Gastrocnemius medialis (tissue), 4 donors: ENCODE data around the gene ANKRD34A. TPM values are rescaled to one million over a fixed set of nuclear protein-coding genes. Genes with fewer than 3 reads are reported as not detected.

Experiments
- ATAC-seq, 2 donors: fragments of 150-250 bp; one replicate each; pipeline ENCODE4 v1.9.1; 2016
- DNase-seq, 2 donors: peaks; one replicate each; pipeline ENCODE4 v3.0.0-alpha.2; 2019
- H3K27ac ChIP-seq, 4 donors: fragments of 200-600 bp; sonication (generic); 1 replicate in 1 of 4; 2 replicates in 3 of 4; pipeline ENCODE4 v1.5.1; 2016 to 2018; ENCODE audit warnings: mild to moderate bottlenecking in 2 of 4, moderate library complexity in 1 of 4
- H3K27me3 ChIP-seq, 3 donors: fragments of 200-600 bp; sonication (generic) in 2 of 3; 1 replicate in 1 of 3; 2 replicates in 2 of 3; pipeline versions ENCODE4 v1.5.1 to v1.6.0; 2016 to 2019; ENCODE audit warnings: mild to moderate bottlenecking in 1 of 3, moderate library complexity in 1 of 3
- H3K36me3 ChIP-seq, 2 donors: fragments of 200-600 bp; sonication (generic) in 1 of 2; one replicate each; pipeline ENCODE4 v1.5.1; 2017 to 2018
- H3K4me1 ChIP-seq, 2 donors: fragments of 200-600 bp; sonication (generic) in 1 of 2; one replicate each; pipeline ENCODE4 v1.5.1; 2016 to 2017; ENCODE audit warnings: mild to moderate bottlenecking in 2 of 2
- H3K4me3 ChIP-seq, 4 donors: fragments of 200-600 bp; sonication (generic) in 3 of 4; 1 replicate in 1 of 4; 2 replicates in 3 of 4; pipeline ENCODE4 v1.5.1; 2016 to 2019; ENCODE audit warnings: mild to moderate bottlenecking in 2 of 4
- H3K9me3 ChIP-seq, 3 donors: fragments of 200-600 bp; sonication (generic) in 2 of 3; 1 replicate in 1 of 3; 2 replicates in 2 of 3; pipeline ENCODE4 v1.5.1; 2016 to 2019
- POLR2A ChIP-seq, 2 donors: fragments of 450-650 bp; IDR thresholded peaks; one replicate each; pipeline ENCODE4 v1.6.1; 2017; ENCODE audit warnings: antibody characterized with exemption in 2 of 2, mild to moderate bottlenecking in 2 of 2, moderate library complexity in 2 of 2
- in situ Hi-C, 4 donors: fragments of 200-750 bp; cut with MboI; loops; one replicate each; pipeline versions ENCODE4 v1.15.0 to v1.8.0; 2017; ENCODE audit warnings: low sequenced_read_pairs in 4 of 4
- intact Hi-C: fragments of 100-400 bp; cut with DNase I; formaldehyde crosslinking; loops from one replicate; pipeline ENCODE4 v1.15.1; 2023; ENCODE audit warnings: low total_unique reads
- total RNA-seq, 4 donors: library from RNA; depleted of rRNA; stranded (reverse); fragments of >200 nt; gene quantifications; one replicate each; pipeline versions ENCODE4 v1.1.0 to v1.2.3, GENCODE V29; 2016
- TF ChIP-seq, protein P1 (sequence below), 5 experiments: fragments of 450-650 bp in 3 of 5; fragments of 200-600 bp in 2 of 5; sonication (generic) in 2 of 5; IDR thresholded peaks in 4 of 5; conservative IDR thresholded peaks in 1 of 5; 1 replicate in 4 of 5; 2 replicates in 1 of 5; pipeline ENCODE4 v1.5.1; 2016 to 2019; ENCODE audit warnings: antibody characterized with exemption in 5 of 5, mild to moderate bottlenecking in 3 of 5, moderate library complexity in 3 of 5

Gene ANKRD34A
- total RNA-seq, 4 donors from 2014 or later, result 3.3 to 19.0 (median 6.7) TPM

DNA sequence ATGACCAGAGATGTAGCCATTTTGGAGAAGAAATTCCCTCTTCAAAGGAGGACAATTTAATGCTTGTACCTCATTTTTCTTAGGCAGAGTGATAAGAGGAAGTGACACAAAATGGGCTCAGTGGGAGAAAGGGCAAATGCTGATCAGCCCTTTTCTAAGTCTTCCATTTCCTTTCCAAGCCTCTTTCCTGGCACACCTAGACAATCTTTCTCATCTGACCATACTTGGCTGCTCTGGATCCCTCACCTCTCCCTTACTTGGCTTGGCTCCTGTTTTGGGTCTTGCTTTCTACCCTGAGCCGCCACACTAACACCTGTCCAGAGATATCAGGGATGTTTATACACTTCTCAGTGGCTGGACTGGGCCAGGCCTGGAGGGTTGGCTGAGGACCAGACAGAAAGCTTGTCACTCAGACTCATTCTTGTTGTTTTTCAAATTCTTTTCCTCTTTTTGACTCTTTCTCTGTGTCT is 18.9 kb upstream of the ANKRD34A start:
- Histone ChIP-seq H3K4me3 (peak overlapping the region in 3 of 4 donors; percentile 11 to 53 (median 45)), H3K9me3 (no peaks in the 10 kb centered on the region), H3K27ac (peak overlapping the region; percentile 95 to 99 (median 98)), H3K36me3 (no peaks in the 10 kb centered on the region), H3K27me3 (no peaks in the 10 kb centered on the region), H3K4me1 (peaks cover 87 to 90% of the 10 kb centered on the region in 2 donors)
- TF ChIP-seq, protein P1, sequence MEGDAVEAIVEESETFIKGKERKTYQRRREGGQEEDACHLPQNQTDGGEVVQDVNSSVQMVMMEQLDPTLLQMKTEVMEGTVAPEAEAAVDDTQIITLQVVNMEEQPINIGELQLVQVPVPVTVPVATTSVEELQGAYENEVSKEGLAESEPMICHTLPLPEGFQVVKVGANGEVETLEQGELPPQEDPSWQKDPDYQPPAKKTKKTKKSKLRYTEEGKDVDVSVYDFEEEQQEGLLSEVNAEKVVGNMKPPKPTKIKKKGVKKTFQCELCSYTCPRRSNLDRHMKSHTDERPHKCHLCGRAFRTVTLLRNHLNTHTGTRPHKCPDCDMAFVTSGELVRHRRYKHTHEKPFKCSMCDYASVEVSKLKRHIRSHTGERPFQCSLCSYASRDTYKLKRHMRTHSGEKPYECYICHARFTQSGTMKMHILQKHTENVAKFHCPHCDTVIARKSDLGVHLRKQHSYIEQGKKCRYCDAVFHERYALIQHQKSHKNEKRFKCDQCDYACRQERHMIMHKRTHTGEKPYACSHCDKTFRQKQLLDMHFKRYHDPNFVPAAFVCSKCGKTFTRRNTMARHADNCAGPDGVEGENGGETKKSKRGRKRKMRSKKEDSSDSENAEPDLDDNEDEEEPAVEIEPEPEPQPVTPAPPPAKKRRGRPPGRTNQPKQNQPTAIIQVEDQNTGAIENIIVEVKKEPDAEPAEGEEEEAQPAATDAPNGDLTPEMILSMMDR (IDR thresholded peaks at IDR 0.05 in 4 of 5, conservative IDR thresholded peaks at IDR 0.05 in 1 of 5), result no peak
- TF ChIP-seq POLR2A (IDR thresholded peaks at IDR 0.05), result peak; percentile 4 to 32
- intact Hi-C loops (no loop called here), in situ Hi-C loops (no loop called here)
- peak; percentile 92 to 95 for DNase-seq
- ATAC-seq, result peak; percentile 36 to 38

DNA sequence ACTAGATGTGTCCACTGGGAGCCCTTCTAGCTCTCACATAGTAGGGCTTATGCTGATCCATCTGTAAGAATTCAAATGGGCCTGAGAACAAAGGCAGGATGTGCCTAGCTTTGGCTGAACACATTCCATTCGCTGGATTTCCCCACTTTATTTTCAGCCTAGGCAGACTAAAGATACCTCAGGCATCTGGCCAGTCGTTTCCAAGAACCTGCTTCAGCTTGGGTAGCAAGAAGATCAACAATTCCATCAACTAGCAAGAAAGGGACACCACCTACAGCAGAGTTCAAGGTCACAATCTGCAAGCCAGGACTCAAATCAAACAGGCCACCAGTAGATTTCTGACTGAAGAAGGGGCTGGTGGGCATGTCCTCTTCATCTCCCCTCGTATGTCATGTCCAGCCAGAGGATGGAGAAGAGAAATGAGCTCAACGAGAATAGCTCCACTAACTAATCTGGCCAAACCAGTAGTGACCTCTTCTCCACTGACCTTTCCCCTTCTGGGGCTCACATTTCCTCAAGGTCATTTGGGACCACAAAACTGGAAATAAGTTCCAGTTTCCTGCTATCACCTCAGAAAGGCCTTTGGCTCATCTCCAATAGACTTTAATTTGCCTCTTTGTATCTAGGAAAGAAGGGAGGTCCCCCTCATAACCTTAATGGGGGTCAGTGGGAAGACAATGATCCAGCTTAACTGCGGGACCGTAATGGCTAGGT is 17.8 kb upstream of the ANKRD34A start:
- Histone ChIP-seq H3K27ac (peak overlapping the region; percentile 95 to 99 (median 98)), H3K36me3 (no peaks in the 10 kb centered on the region), H3K4me1 (peaks cover 89% of the 10 kb centered on the region in 2 donors), H3K4me3 (peak overlapping the region in 3 of 4 donors; percentile 1 to 22 (median 5)), H3K27me3 (no peaks in the 10 kb centered on the region), H3K9me3 (no peaks in the 10 kb centered on the region)
- TF ChIP-seq POLR2A (IDR thresholded peaks at IDR 0.05), result no peak
- TF ChIP-seq, protein P1 (IDR thresholded peaks at IDR 0.05 in 4 of 5, conservative IDR thresholded peaks at IDR 0.05 in 1 of 5), result no peak
- intact Hi-C loops, result no loop called here
- ATAC-seq, result no peak
- in situ Hi-C loops, result no loop called here
- peak in 1 of 2 donors; percentile 67 for DNase-seq

DNA sequence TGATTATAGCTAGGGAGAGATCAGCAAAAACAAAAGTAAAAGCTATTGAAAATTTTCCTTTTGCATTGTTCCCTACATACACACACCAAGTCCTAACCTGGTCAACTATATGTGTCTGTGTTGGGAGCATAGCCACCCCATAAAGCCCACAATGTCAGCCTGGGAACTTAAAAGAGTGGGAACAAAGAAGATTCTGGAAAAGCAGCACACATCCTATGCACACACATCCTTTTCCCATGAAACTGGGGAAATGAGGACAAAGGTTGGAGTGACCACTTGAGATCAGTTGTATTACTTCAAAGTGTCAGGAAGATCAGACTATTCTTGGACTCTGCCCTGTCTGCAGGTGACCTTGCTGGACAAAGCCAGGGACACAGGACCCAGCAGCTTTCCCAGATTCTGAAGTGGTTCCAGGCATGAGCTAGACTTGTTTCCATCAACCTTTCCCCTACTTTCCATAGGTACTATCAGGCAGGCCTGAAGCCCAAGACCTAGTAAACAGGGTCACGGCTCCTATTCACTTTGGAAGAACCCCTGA is 16.2 kb upstream of the ANKRD34A start:
- in situ Hi-C loops, result no loop called here
- intact Hi-C loops, result no loop called here
- H3K36me3 ChIP-seq, result no peaks in the 10 kb centered on the region
- H3K4me3 ChIP-seq, result peak overlapping the region; percentile 19 to 46 (median 37)
- DNase-seq (peak; percentile 86 to 87), ATAC-seq (peak; percentile 34 to 37)
- H3K4me1 ChIP-seq, result peaks cover 76% of the 10 kb centered on the region in 2 donors
- no peak for TF ChIP-seq POLR2A (IDR thresholded peaks at IDR 0.05)
- TF ChIP-seq, protein P1 (IDR thresholded peaks at IDR 0.05 in 4 of 5, conservative IDR thresholded peaks at IDR 0.05 in 1 of 5), result no peak
- H3K27me3 ChIP-seq, result no peaks in the 10 kb centered on the region
- H3K27ac ChIP-seq, result peak overlapping the region; percentile 95 to 99 (median 98)
- H3K9me3 ChIP-seq, result no peaks in the 10 kb centered on the region

DNA sequence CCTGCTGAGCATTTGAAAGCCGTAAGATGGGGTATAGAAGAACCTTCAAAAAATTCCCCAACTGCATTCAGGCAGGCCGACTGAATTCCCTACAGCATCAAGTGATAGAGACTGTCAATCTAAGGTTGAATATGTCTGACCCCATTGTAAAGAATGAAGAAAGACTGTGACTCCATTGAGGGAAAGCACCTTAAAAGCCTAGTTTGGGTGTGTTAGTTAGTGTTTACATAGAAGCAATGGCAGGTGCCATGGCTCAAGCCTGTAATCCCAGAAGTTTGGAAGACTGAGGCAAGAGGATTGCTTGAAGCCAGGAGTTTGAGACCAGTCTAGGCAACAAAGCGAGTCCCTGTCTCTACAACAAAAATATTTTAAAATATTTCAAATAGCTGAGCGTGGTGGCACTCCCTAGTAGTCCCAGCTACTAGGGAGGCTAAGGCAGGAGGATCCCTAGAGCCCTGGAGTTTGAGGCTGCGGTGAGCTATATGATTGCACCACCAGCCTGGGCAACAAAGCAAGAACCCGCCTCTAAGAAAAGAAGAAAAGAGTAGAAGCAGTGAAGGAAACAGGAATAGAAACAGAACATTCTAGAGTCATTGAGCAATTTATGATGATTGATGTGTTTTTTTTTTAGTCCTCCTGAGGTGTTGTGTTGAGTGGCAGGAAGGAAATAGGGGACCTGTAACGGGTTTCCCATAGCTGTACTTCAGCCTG is 15.5 kb upstream of the ANKRD34A start:
- Histone ChIP-seq H3K9me3 (no peaks in the 10 kb centered on the region), H3K36me3 (no peaks in the 10 kb centered on the region), H3K27me3 (no peaks in the 10 kb centered on the region), H3K27ac (peak overlapping the region; percentile 95 to 99 (median 98)), H3K4me1 (peaks cover 70% of the 10 kb centered on the region in 2 donors), H3K4me3 (peak overlapping the region; percentile 36 to 46 (median 38))
- ATAC-seq (peak; percentile 34 to 39), DNase-seq (peak in 1 of 2 donors; percentile 82)
- TF ChIP-seq, protein P1 (IDR thresholded peaks at IDR 0.05 in 4 of 5, conservative IDR thresholded peaks at IDR 0.05 in 1 of 5), result no peak
- TF ChIP-seq POLR2A (IDR thresholded peaks at IDR 0.05), result peak in 1 of 2 donors; percentile 72
- intact Hi-C loops (loop anchor here (1.0 to 2.0 kb wide), 3 partner anchors 15 to 27 kb away; partner anchors contain the start of genes ANKRD34A and POLR3GL), in situ Hi-C loops (loop anchor here (5.0 kb wide), 1 partner anchor 32 kb away; no protein-coding TSS in a partner anchor)
